Measurements from ENCODE around the gene EPPIN.
A peak's percentile ranks its signal among the peaks of the same experiment; 100 is the strongest.

Gene EPPIN

GRCh38 chr20:45510242-45510862 lies 36.8 kb downstream of the EPPIN start:
- DNase-seq, result peak; percentile 3
- H2BK120ac ChIP-seq (ENCODE audit: low read depth, low read length), result no peak overlapping the region
- H3K9ac ChIP-seq (ENCODE audit: low read length), result no peak overlapping the region

GRCh38 chr20:45509091-45509490 lies 38.1 kb downstream of the EPPIN start:
- Histone ChIP-seq H2AK5ac (ENCODE audit: low read length, severe bottlenecking) (no peak overlapping the region), H2BK15ac (ENCODE audit: low read depth, poor library complexity, severe bottlenecking) (no peak overlapping the region), H3K4me1 (ENCODE audit: control insufficient read depth, insufficient read depth, low read depth, low read length) (no peaks in the 10 kb centered on the region), H2BK12ac (ENCODE audit: low read length in 2 of 2) (no peak overlapping the region), H2BK120ac (ENCODE audit: low read depth, low read length) (no peak overlapping the region), H2BK5ac (ENCODE audit: low read depth, low read length, poor library complexity, severe bottlenecking) (no peak overlapping the region), H3K27me3 (ENCODE audit: control insufficient read depth in 1 of 2, insufficient read depth in 1 of 2, low read length in 2 of 2) (peaks cover 0 to 10% of the 10 kb centered on the region in 2 experiments), H3K18ac (ENCODE audit: low read depth in 1 of 2, low read length in 2 of 2) (no peak overlapping the region), H3K27ac (ENCODE audit: low read length, poor library complexity, severe bottlenecking) (no peak overlapping the region), H3K23ac (ENCODE audit: low read length in 2 of 2) (no peak overlapping the region), H3K14ac (ENCODE audit: low read length in 2 of 2) (no peak overlapping the region), H4K91ac (ENCODE audit: low read length) (no peak overlapping the region), H3K4me2 (ENCODE audit: low read length, poor library complexity, severe bottlenecking) (no peak overlapping the region), H3K9me3 (ENCODE audit: control insufficient read depth, low read length) (no peaks in the 10 kb centered on the region), H3K4ac (ENCODE audit: low read depth in 1 of 2, low read length in 2 of 2) (no peak overlapping the region), H3K36me3 (ENCODE audit: control insufficient read depth in 1 of 2, insufficient read depth in 2 of 2, low read depth in 1 of 2, low read length in 2 of 2) (no peaks in the 10 kb centered on the region), H3K79me1 (replicated peaks; ENCODE audit: low read length, poor library complexity, severe bottlenecking) (no peaks in the 10 kb centered on the region), H2AFZ (ENCODE audit: low read depth, low read length) (no peak overlapping the region), H3K9ac (ENCODE audit: low read length) (no peak overlapping the region), H3K4me3 (ENCODE audit: insufficient read depth in 1 of 2, low read depth in 1 of 2, low read length in 2 of 2) (no peak overlapping the region), H4K8ac (ENCODE audit: low read length) (no peak overlapping the region)
- no peak for DNase-seq
- WGBS, result 79% methylated on average over 4 of the region's 4 CpGs

More at GRCh38 chr20:45510242-45510862, 36.8 kb downstream of the EPPIN start:
- Histone ChIP-seq H3K4me3 (ENCODE audit: insufficient read depth in 1 of 2, low read depth in 1 of 2, low read length in 2 of 2) (no peak overlapping the region), H2BK5ac (ENCODE audit: low read depth, low read length, poor library complexity, severe bottlenecking) (no peak overlapping the region), H3K27me3 (ENCODE audit: control insufficient read depth in 1 of 2, insufficient read depth in 1 of 2, low read length in 2 of 2) (peaks cover 0 to 15% of the 10 kb centered on the region in 2 experiments), H4K8ac (ENCODE audit: low read length) (no peak overlapping the region), H4K91ac (ENCODE audit: low read length) (no peak overlapping the region), H3K14ac (ENCODE audit: low read length in 2 of 2) (no peak overlapping the region), H3K23ac (ENCODE audit: low read length in 2 of 2) (no peak overlapping the region), H2BK12ac (ENCODE audit: low read length in 2 of 2) (no peak overlapping the region), H3K36me3 (ENCODE audit: control insufficient read depth in 1 of 2, insufficient read depth in 2 of 2, low read depth in 1 of 2, low read length in 2 of 2) (no peaks in the 10 kb centered on the region), H3K18ac (ENCODE audit: low read depth in 1 of 2, low read length in 2 of 2) (no peak overlapping the region), H3K4me2 (ENCODE audit: low read length, poor library complexity, severe bottlenecking) (no peak overlapping the region), H2BK15ac (ENCODE audit: low read depth, poor library complexity, severe bottlenecking) (no peak overlapping the region), H3K27ac (ENCODE audit: low read length, poor library complexity, severe bottlenecking) (no peak overlapping the region), H3K9me3 (ENCODE audit: control insufficient read depth, low read length) (no peaks in the 10 kb centered on the region), H2AK5ac (ENCODE audit: low read length, severe bottlenecking) (no peak overlapping the region), H3K79me1 (replicated peaks; ENCODE audit: low read length, poor library complexity, severe bottlenecking) (no peaks in the 10 kb centered on the region), H3K4ac (ENCODE audit: low read depth in 1 of 2, low read length in 2 of 2) (no peak overlapping the region), H2AFZ (ENCODE audit: low read depth, low read length) (no peak overlapping the region), H3K4me1 (ENCODE audit: control insufficient read depth, insufficient read depth, low read depth, low read length) (no peaks in the 10 kb centered on the region)
- WGBS, result 74% methylated on average over 5 of the region's 5 CpGs

GRCh38 chr20:45508068-45508886 lies 38.9 kb downstream of the EPPIN start:
- DNase-seq, result no peak
- Histone ChIP-seq H3K9ac (ENCODE audit: low read length) (no peak overlapping the region), H2BK15ac (ENCODE audit: low read depth, poor library complexity, severe bottlenecking) (no peak overlapping the region), H3K4me2 (ENCODE audit: low read length, poor library complexity, severe bottlenecking) (no peak overlapping the region), H4K8ac (ENCODE audit: low read length) (no peak overlapping the region), H2AK5ac (ENCODE audit: low read length, severe bottlenecking) (no peak overlapping the region), H3K23ac (ENCODE audit: low read length in 2 of 2) (no peak overlapping the region), H2BK12ac (ENCODE audit: low read length in 2 of 2) (no peak overlapping the region), H3K4me1 (ENCODE audit: control insufficient read depth, insufficient read depth, low read depth, low read length) (no peaks in the 10 kb centered on the region), H3K27me3 (ENCODE audit: control insufficient read depth in 1 of 2, insufficient read depth in 1 of 2, low read length in 2 of 2) (peaks cover 0 to 6% of the 10 kb centered on the region in 2 experiments), H3K36me3 (ENCODE audit: control insufficient read depth in 1 of 2, insufficient read depth in 2 of 2, low read depth in 1 of 2, low read length in 2 of 2) (no peaks in the 10 kb centered on the region), H2AFZ (ENCODE audit: low read depth, low read length) (no peak overlapping the region), H3K4me3 (ENCODE audit: insufficient read depth in 1 of 2, low read depth in 1 of 2, low read length in 2 of 2) (no peak overlapping the region), H3K9me3 (ENCODE audit: control insufficient read depth, low read length) (no peaks in the 10 kb centered on the region), H3K18ac (ENCODE audit: low read depth in 1 of 2, low read length in 2 of 2) (no peak overlapping the region), H3K27ac (ENCODE audit: low read length, poor library complexity, severe bottlenecking) (no peak overlapping the region), H3K4ac (ENCODE audit: low read depth in 1 of 2, low read length in 2 of 2) (no peak overlapping the region), H2BK120ac (ENCODE audit: low read depth, low read length) (no peak overlapping the region), H3K14ac (ENCODE audit: low read length in 2 of 2) (no peak overlapping the region), H2BK5ac (ENCODE audit: low read depth, low read length, poor library complexity, severe bottlenecking) (no peak overlapping the region), H4K91ac (ENCODE audit: low read length) (no peak overlapping the region), H3K79me1 (replicated peaks; ENCODE audit: low read length, poor library complexity, severe bottlenecking) (no peaks in the 10 kb centered on the region)
- 53% methylated on average over 6 of the region's 7 CpGs for whole genome bisulfite sequencing

GRCh38 chr20:45507011-45507820 lies 40.0 kb downstream of the EPPIN start:
- Histone ChIP-seq H3K9ac (ENCODE audit: low read length) (no peak overlapping the region), H3K36me3 (ENCODE audit: control insufficient read depth in 1 of 2, insufficient read depth in 2 of 2, low read depth in 1 of 2, low read length in 2 of 2) (no peaks in the 10 kb centered on the region), H3K4me2 (ENCODE audit: low read length, poor library complexity, severe bottlenecking) (no peak overlapping the region), H3K4me3 (ENCODE audit: insufficient read depth in 1 of 2, low read depth in 1 of 2, low read length in 2 of 2) (no peak overlapping the region), H3K18ac (ENCODE audit: low read depth in 1 of 2, low read length in 2 of 2) (no peak overlapping the region), H2BK5ac (ENCODE audit: low read depth, low read length, poor library complexity, severe bottlenecking) (no peak overlapping the region), H2AK5ac (ENCODE audit: low read length, severe bottlenecking) (no peak overlapping the region), H2BK120ac (ENCODE audit: low read depth, low read length) (no peak overlapping the region), H4K8ac (ENCODE audit: low read length) (no peak overlapping the region), H3K23ac (ENCODE audit: low read length in 2 of 2) (no peak overlapping the region), H3K14ac (ENCODE audit: low read length in 2 of 2) (no peak overlapping the region), H3K79me1 (replicated peaks; ENCODE audit: low read length, poor library complexity, severe bottlenecking) (no peaks in the 10 kb centered on the region), H4K91ac (ENCODE audit: low read length) (no peak overlapping the region), H2AFZ (ENCODE audit: low read depth, low read length) (no peak overlapping the region), H2BK12ac (ENCODE audit: low read length in 2 of 2) (no peak overlapping the region), H3K9me3 (ENCODE audit: control insufficient read depth, low read length) (no peaks in the 10 kb centered on the region), H3K27me3 (ENCODE audit: control insufficient read depth in 1 of 2, insufficient read depth in 1 of 2, low read length in 2 of 2) (peaks cover 0 to 6% of the 10 kb centered on the region in 2 experiments), H3K4ac (ENCODE audit: low read depth in 1 of 2, low read length in 2 of 2) (no peak overlapping the region), H3K27ac (ENCODE audit: low read length, poor library complexity, severe bottlenecking) (no peak overlapping the region), H3K4me1 (ENCODE audit: control insufficient read depth, insufficient read depth, low read depth, low read length) (no peaks in the 10 kb centered on the region), H2BK15ac (ENCODE audit: low read depth, poor library complexity, severe bottlenecking) (no peak overlapping the region)
- DNase-seq, result no peak
- WGBS, result 90% methylated on average over 3 of the region's 5 CpGs
